Heart left ventricle (tissue), 13 donors: ENCODE results near the gene AGGF1.

Experiments
- POLR2A ChIP-seq, 2 donors: fragments of 450-650 bp; IDR thresholded peaks; one replicate each; pipeline ENCODE4 v1.6.1; 2017; ENCODE audit warnings: antibody characterized with exemption in 2 of 2, mild to moderate bottlenecking in 2 of 2, moderate library complexity in 2 of 2
- TF ChIP-seq, protein P1 (sequence below), 12 donors: fragments of 200-600 bp; sonication (generic) in 4 of 12; IDR thresholded peaks; one replicate each; pipeline versions ENCODE4 v1.5.0 to v1.8.0; 2018 to 2022; ENCODE audit warnings: antibody characterized with exemption in 12 of 12, mild to moderate bottlenecking in 5 of 12
- donor health status: ischemic (EF 13 %, LVEDD 7.1; RV severe dilation, severe dysfunction).
- donor health status: DM: no; HTN: yes; CAD: no.
- donor health status: DM: no; HTN: no; CAD: no.
- donor health status: ischemic (EF 25% LVEDD 6.9; RV normal size, moderate dysfunction).
- donor health status: ischemic (EF 25% LVEDD 5.7; RV mildly dilated, moderate dysfunction).
- donor health status: ischemic (EF 35%, LVEDD 5.7; RV mildly dilated, moderate dysfunction).
- donor health status: nonischemic (EF 11% LVEDD 7.7; RV severe dilation, severe dysfunction).
- donor health status: DM: yes; HTN: yes; CAD: no.
- donor health status: PGD.
- donor health status: ischemic (EF 29% LVEDD 5.4; RV normal size, mild dysfunction).
- donor health status: nonischemic (EF 23%, LVEDD 6.1; RV moderate dilation, normal function).

DNA sequence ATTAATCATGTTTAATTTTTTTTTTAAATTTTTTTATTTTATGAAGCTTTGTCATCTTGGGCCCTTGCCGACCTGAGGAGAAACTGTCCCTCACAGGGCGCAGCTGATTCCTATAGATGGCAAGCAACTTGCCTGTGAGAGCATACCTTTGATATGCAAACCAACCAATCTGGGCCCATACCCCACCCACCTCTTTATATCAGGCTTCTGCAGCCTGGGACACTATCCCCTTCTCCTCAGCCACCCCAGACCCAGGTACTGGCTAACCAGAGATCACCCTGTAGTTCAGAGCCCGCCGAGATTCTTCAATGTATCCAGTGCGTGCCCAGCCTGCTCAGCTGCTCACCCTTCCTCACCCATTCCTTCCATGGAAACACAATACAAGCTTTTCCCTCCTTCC, 18.7 kb upstream of the AGGF1 start:
- TF ChIP-seq, protein P1, sequence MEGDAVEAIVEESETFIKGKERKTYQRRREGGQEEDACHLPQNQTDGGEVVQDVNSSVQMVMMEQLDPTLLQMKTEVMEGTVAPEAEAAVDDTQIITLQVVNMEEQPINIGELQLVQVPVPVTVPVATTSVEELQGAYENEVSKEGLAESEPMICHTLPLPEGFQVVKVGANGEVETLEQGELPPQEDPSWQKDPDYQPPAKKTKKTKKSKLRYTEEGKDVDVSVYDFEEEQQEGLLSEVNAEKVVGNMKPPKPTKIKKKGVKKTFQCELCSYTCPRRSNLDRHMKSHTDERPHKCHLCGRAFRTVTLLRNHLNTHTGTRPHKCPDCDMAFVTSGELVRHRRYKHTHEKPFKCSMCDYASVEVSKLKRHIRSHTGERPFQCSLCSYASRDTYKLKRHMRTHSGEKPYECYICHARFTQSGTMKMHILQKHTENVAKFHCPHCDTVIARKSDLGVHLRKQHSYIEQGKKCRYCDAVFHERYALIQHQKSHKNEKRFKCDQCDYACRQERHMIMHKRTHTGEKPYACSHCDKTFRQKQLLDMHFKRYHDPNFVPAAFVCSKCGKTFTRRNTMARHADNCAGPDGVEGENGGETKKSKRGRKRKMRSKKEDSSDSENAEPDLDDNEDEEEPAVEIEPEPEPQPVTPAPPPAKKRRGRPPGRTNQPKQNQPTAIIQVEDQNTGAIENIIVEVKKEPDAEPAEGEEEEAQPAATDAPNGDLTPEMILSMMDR (IDR thresholded peaks at IDR 0.05): no peak
- TF ChIP-seq POLR2A (IDR thresholded peaks at IDR 0.05): no peak
